HepG2 (cell line): Measurements from ENCODE around the gene CXXC5. TPM values are rescaled to one million over a fixed set of nuclear protein-coding genes. Genes with fewer than 3 reads are reported as not detected.

Experiments used
- CCAR2 ChIP-seq: fragments of 200-400 bp; formaldehyde crosslinking; optimal IDR thresholded peaks from 2 replicates; pipeline ENCODE3; 2018; ENCODE audit warnings: low read depth, mild to moderate bottlenecking, low read length, moderate library complexity
- CCDC6 ChIP-seq: sonication (generic); formaldehyde crosslinking; IDR thresholded peaks from 2 replicates; pipeline ENCODE4 v1.8.1; 2022; ENCODE audit warnings: mild to moderate bottlenecking, missing genetic modification reagents, moderate library complexity
- DR1 ChIP-seq: sonication (generic); formaldehyde crosslinking; IDR thresholded peaks from 2 replicates; pipeline ENCODE4 v1.8.0; 2021; ENCODE audit warnings: mild to moderate bottlenecking, missing genetic modification reagents, inconsistent platforms
- ESRRA ChIP-seq: sonication (generic); formaldehyde crosslinking; IDR thresholded peaks from 2 replicates; pipeline ENCODE4 v1.5.1; 2020; ENCODE audit warnings: mild to moderate bottlenecking, low read depth, missing genetic modification reagents
- FOXJ3 ChIP-seq: sonication (generic); formaldehyde crosslinking; IDR thresholded peaks from 2 replicates; pipeline ENCODE4 v1.4.0; 2020; ENCODE audit warnings: missing genetic modification reagents, mild to moderate bottlenecking, borderline replicate concordance
- HNRNPUL1 ChIP-seq: fragments of 200-400 bp; formaldehyde crosslinking; IDR thresholded peaks from 2 replicates; pipeline ENCODE4 v1.6.1; 2017; ENCODE audit warnings: low read depth, mild to moderate bottlenecking, low read length, moderate library complexity
- JUNB ChIP-seq: sonication (generic); formaldehyde crosslinking; IDR thresholded peaks from 2 replicates; pipeline ENCODE4 v1.8.0; 2022; ENCODE audit warnings: missing genetic modification reagents, mild to moderate bottlenecking, borderline replicate concordance
- JUND ChIP-seq: sonication (generic); formaldehyde crosslinking; IDR thresholded peaks from 2 replicates; pipeline ENCODE4 v1.8.0; 2022; ENCODE audit warnings: mild to moderate bottlenecking, missing genetic modification reagents
- MXD4 ChIP-seq: IDR thresholded peaks from 2 replicates; pipeline ENCODE4 v1.6.1; 2016; ENCODE audit warnings: mild to moderate bottlenecking, missing biosample characterization, missing genetic modification reagents
- NR2F1 ChIP-seq, 2 experiments: fragments of 450-650 bp in 1 of 2; formaldehyde crosslinking in 1 of 2; IDR thresholded peaks; 2 replicates each; pipeline versions ENCODE4 v1.5.0 to v1.6.1; 2016 to 2020; ENCODE audit warnings: mild to moderate bottlenecking in 1 of 2, missing compliant biosample characterization in 1 of 2, missing genetic modification reagents in 1 of 2, moderate library complexity in 1 of 2
- NR2F6 ChIP-seq, 2 experiments: IDR thresholded peaks; 2 replicates each; pipeline ENCODE4 v1.6.1; 2016; ENCODE audit warnings: antibody characterized with exemption in 1 of 2, mild to moderate bottlenecking in 1 of 2
- PHF5A ChIP-seq: IDR thresholded peaks from one replicate; pipeline ENCODE4 v1.6.1; 2018; ENCODE audit warnings: low read depth, missing genetic modification reagents; ENCODE audit not compliant: unreplicated experiment
- REL ChIP-seq: sonication (generic); formaldehyde crosslinking; conservative IDR thresholded peaks from 2 replicates; pipeline ENCODE4 v1.8.0; 2022; ENCODE audit warnings: mild to moderate bottlenecking, missing genetic modification reagents, moderate library complexity
- TEAD3 ChIP-seq: optimal IDR thresholded peaks from 2 replicates; pipeline ENCODE3; 2016; ENCODE audit warnings: borderline replicate concordance
- XBP1 ChIP-seq: sonication (generic); formaldehyde crosslinking; IDR thresholded peaks from 2 replicates; pipeline ENCODE4 v1.5.0; 2020; ENCODE audit warnings: missing genetic modification reagents
- ZFYVE20 ChIP-seq: sonication (generic); formaldehyde crosslinking; IDR thresholded peaks from 2 replicates; pipeline ENCODE4 v1.8.0; 2023; ENCODE audit warnings: low read depth, mild to moderate bottlenecking, moderate library complexity, missing genetic modification reagents, borderline replicate concordance
- ZNF282 ChIP-seq: fragments of 450-650 bp; IDR thresholded peaks from 2 replicates; pipeline ENCODE4 v1.6.1; 2018; ENCODE audit not compliant: partially characterized antibody
- ZNF34 ChIP-seq: sonication (generic); formaldehyde crosslinking; IDR thresholded peaks from 2 replicates; pipeline ENCODE4 v1.4.0; 2020; ENCODE audit warnings: mild to moderate bottlenecking, missing genetic modification reagents, borderline replicate concordance
- ZNF350 ChIP-seq: sonication (generic); formaldehyde crosslinking; IDR thresholded peaks from 2 replicates; pipeline ENCODE4 v1.4.0; 2020; ENCODE audit warnings: mild to moderate bottlenecking, low read depth, missing genetic modification reagents, borderline replicate concordance
- ZNF775 ChIP-seq: sonication (generic); formaldehyde crosslinking; IDR thresholded peaks from 2 replicates; pipeline ENCODE4 v1.4.0; 2020; ENCODE audit warnings: missing genetic modification reagents, mild to moderate bottlenecking, moderate library complexity, borderline replicate concordance
- polyA plus RNA-seq, 8 experiments: library from polyadenylated mRNA; depleted of rRNA in 3 of 8; stranded (reverse) in 7 of 8; unstranded in 1 of 8; fragments of >200 nt; fragmentation: Illumina TruSeq in 4 of 8; extraction: Trizol in 4 of 8; gene quantifications; 2 replicates each; pipeline versions ENCODE4 v1.2.1 to v1.2.3, GENCODE V29; 2011 to 2016; ENCODE audit warnings: low read depth in 4 of 8, missing spikeins in 1 of 8, mixed read lengths in 1 of 8; ENCODE audit not compliant: insufficient read depth in 1 of 8
- total RNA-seq, 5 experiments: library from RNA; depleted of rRNA; stranded (reverse); fragments of >200 nt; fragmentation: Illumina TruSeq; extraction: Trizol; gene quantifications; 2 replicates each; pipeline ENCODE4 v1.2.3, GENCODE V29; 2016; ENCODE audit warnings: low read depth in 1 of 5
- TF ChIP-seq, protein P1 (sequence below): sonication (generic); formaldehyde crosslinking; IDR thresholded peaks from 2 replicates; pipeline ENCODE4 v1.5.0; 2020; ENCODE audit warnings: missing genetic modification reagents
- TF ChIP-seq, protein P2 (sequence below): sonication (generic); formaldehyde crosslinking; IDR thresholded peaks from 2 replicates; pipeline ENCODE4 v1.5.1; 2020; ENCODE audit warnings: mild to moderate bottlenecking, missing genetic modification reagents, borderline replicate concordance
- TF ChIP-seq, protein P3 (sequence below): sonication (generic); formaldehyde crosslinking; IDR thresholded peaks from 2 replicates; pipeline ENCODE4 v1.4.0; 2020; ENCODE audit warnings: low read depth, mild to moderate bottlenecking, missing genetic modification reagents
- TF ChIP-seq, protein P4 (sequence below): sonication (generic); formaldehyde crosslinking; IDR thresholded peaks from 2 replicates; pipeline ENCODE4 v1.8.0; 2022; ENCODE audit warnings: low read depth, missing genetic modification reagents

CXXC5 gene
- total and polyA plus RNA-seq, 2 of the 13 experiments (the other 11 are each of a cell fraction or from before 2014, with no cell fraction given): 32.3 to 33.0 TPM

DNA sequence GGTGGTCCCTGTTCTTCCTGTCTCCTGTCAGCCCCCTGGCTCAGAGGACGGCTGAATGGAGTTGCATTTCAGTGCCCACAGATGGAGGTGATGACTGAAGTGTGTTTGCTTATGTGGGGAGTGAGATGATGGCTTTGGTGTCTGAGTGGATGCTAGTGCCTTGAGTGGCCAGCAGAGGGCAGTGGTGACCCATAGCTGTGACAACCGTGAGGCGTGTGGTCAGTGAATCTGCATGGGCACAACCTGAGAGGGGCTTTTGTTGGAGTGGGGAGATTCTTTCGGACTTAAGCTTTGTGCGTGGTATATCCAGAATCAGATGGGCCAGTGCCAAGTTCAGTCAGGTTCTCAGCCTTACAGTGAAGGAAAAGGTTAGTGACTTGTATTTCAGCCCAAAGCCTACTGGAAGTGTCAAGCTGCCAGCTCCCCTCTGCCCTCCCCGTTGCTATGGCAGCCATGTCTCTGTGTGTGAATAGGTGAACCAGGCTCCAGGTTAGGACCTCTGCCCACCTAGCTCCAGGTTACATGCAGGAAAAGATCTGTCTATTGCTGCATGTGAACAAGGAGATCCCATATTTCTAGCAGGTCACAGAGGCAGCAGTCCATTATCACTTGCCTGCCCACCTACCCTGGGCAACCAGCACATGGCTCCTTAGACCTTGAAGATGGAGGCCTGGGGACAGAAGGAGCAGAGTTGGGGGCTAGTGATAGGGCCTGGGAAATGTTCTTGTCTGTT is 14.7 kb upstream of the CXXC5 start (continued):
- TF ChIP-seq, protein P1, sequence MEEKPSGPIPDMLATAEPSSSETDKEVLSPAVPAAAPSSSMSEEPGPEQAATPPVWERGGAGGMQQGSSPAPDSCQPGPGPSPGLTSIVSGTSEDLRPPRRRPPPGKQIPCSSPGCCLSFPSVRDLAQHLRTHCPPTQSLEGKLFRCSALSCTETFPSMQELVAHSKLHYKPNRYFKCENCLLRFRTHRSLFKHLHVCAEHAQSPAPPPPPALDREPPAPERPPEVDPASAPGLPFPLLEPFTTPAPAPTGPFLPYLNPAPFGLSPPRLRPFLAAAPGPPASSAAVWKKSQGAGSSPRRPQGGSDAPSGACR (CRISPR knock-in tag): no peak
- TF ChIP-seq, protein P2, sequence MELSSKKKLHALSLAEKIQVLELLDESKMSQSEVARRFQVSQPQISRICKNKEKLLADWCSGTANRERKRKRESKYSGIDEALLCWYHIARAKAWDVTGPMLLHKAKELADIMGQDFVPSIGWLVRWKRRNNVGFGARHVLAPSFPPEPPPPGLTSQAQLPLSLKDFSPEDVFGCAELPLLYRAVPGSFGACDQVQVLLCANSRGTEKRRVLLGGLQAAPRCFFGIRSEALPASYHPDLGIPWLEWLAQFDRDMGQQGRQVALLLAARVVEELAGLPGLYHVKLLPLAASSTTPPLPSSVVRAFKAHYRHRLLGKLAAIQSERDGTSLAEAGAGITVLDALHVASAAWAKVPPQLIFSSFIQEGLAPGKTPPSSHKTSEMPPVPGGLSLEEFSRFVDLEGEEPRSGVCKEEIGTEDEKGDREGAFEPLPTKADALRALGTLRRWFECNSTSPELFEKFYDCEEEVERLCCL: no peak
- no peak for TF ChIP-seq NR2F1 (CRISPR knock-in tag; IDR thresholded peaks at IDR 0.05)
- no peak for TF ChIP-seq XBP1 (CRISPR knock-in tag)
- peak; percentile 24; the same call in 1 of the 2 replicates for TF ChIP-seq ZNF350 (CRISPR knock-in tag)
- TF ChIP-seq TEAD3 (CRISPR knock-in tag): peak; percentile 56
- TF ChIP-seq CCDC6: 0 out of 2 replicates have a peak, but pooled peaks have one; percentile 29
- no peak for TF ChIP-seq ZNF34 (CRISPR knock-in tag)
- no peak for TF ChIP-seq ZNF775 (CRISPR knock-in tag)
- no peak for TF ChIP-seq NR2F6 (IDR thresholded peaks at IDR 0.05)
- TF ChIP-seq NR2F6 (CRISPR knock-in tag; IDR thresholded peaks at IDR 0.05): peak; percentile 19; the same call in 1 of the 2 replicates
- TF ChIP-seq PHF5A (CRISPR knock-in tag): no peak
- no peak for TF ChIP-seq ZFYVE20
- TF ChIP-seq JUND: no peak
- TF ChIP-seq DR1: no peak
- TF ChIP-seq MXD4: no peak
- TF ChIP-seq REL (CRISPR knock-in tag): no peak
- TF ChIP-seq FOXJ3 (CRISPR knock-in tag): no peak
- TF ChIP-seq CCAR2: no peak
- TF ChIP-seq, protein P3, sequence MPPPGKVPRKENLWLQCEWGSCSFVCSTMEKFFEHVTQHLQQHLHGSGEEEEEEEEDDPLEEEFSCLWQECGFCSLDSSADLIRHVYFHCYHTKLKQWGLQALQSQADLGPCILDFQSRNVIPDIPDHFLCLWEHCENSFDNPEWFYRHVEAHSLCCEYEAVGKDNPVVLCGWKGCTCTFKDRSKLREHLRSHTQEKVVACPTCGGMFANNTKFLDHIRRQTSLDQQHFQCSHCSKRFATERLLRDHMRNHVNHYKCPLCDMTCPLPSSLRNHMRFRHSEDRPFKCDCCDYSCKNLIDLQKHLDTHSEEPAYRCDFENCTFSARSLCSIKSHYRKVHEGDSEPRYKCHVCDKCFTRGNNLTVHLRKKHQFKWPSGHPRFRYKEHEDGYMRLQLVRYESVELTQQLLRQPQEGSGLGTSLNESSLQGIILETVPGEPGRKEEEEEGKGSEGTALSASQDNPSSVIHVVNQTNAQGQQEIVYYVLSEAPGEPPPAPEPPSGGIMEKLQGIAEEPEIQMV (CRISPR knock-in tag): no peak
- TF ChIP-seq, protein P4, sequence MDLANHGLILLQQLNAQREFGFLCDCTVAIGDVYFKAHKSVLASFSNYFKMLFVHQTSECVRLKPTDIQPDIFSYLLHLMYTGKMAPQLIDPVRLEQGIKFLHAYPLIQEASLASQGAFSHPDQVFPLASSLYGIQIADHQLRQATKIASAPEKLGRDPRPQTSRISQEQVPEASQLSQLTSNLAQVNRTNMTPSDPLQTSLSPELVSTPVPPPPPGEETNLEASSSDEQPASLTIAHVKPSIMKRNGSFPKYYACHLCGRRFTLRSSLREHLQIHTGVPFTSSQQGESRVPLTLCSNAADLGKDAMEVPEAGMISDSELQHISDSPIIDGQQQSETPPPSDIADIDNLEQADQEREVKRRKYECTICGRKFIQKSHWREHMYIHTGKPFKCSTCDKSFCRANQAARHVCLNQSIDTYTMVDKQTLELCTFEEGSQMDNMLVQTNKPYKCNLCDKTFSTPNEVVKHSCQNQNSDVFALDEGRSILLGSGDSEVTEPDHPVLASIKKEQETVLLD (CRISPR knock-in tag): no peak
- TF ChIP-seq ESRRA (CRISPR knock-in tag): no peak
- no peak for TF ChIP-seq ZNF282
- no peak for TF ChIP-seq JUNB (CRISPR knock-in tag)
- TF ChIP-seq HNRNPUL1: no peak
